ENCODE data around the gene MYO1B. TPM values are rescaled to one million over a fixed set of nuclear protein-coding genes. Genes with fewer than 3 reads are reported as not detected.

The MYO1B gene
- total RNA-seq, 1 experiment from 2014 or later: 43.2 TPM

GRCh38 chr2:191435141-191435540 lies 189.9 kb downstream of the MYO1B start:
- Histone ChIP-seq H2AFZ (ENCODE audit: low read length) (no peak overlapping the region), H2BK5ac (ENCODE audit: insufficient read length, low read length) (no peak overlapping the region), H4K8ac (replicated peaks; ENCODE audit: insufficient read length, low read depth, low read length) (no peak overlapping the region), H3K4me2 (ENCODE audit: insufficient read depth, insufficient read length, low read length) (no peak overlapping the region), H3K23ac (ENCODE audit: insufficient read length, low read depth, low read length) (no peak overlapping the region), H2AK5ac (ENCODE audit: insufficient read length, low read length) (no peak overlapping the region), H2BK20ac (ENCODE audit: low read depth, low read length, poor library complexity, severe bottlenecking) (no peak overlapping the region), H3K23me2 (ENCODE audit: insufficient read length, low read depth, low read length, poor library complexity, severe bottlenecking) (no peaks in the 10 kb centered on the region), H3K27ac (ENCODE audit: insufficient read length, low read depth, low read length) (no peak overlapping the region), H3K79me1 (ENCODE audit: insufficient read depth, low read depth, low read length, poor library complexity, severe bottlenecking) (no peaks in the 10 kb centered on the region), H3K9me3 (ENCODE audit: control insufficient read depth, low read depth, low read length) (no peaks in the 10 kb centered on the region), H4K20me1 (ENCODE audit: control insufficient read depth, insufficient read depth, insufficient read length) (no peaks in the 10 kb centered on the region), H3K79me2 (ENCODE audit: insufficient read depth, low read length) (no peaks in the 10 kb centered on the region), H3K18ac (ENCODE audit: insufficient read length, low read depth, low read length) (no peak overlapping the region), H2BK12ac (ENCODE audit: insufficient read length, low read depth, low read length) (no peak overlapping the region), H3K9ac (ENCODE audit: extremely low read depth, insufficient read length, low read length) (no peak overlapping the region), H2BK120ac (ENCODE audit: low read depth, low read length, poor library complexity, severe bottlenecking) (no peak overlapping the region), H3K4ac (ENCODE audit: low read depth, low read length) (no peak overlapping the region), H3K56ac (ENCODE audit: insufficient read length, low read depth, low read length) (no peak overlapping the region), H3K27me3 (ENCODE audit: insufficient read depth, low read length) (no peaks in the 10 kb centered on the region), H3K4me1 (ENCODE audit: insufficient read depth, low read length) (no peaks in the 10 kb centered on the region), H4K5ac (ENCODE audit: insufficient read length, low read depth, low read length) (no peak overlapping the region), H3K14ac (ENCODE audit: insufficient read depth, low read length) (no peak overlapping the region), H3T11ph (ENCODE audit: low read length) (no peak overlapping the region), H4K91ac (ENCODE audit: insufficient read length, low read depth, low read length) (no peak overlapping the region), H2BK15ac (ENCODE audit: low read depth, low read length) (no peak overlapping the region)
- Mint-ChIP-seq H3K36me3 (ENCODE audit: insufficient read depth in 1 of 3, low read depth in 3 of 3) (no peaks in the 10 kb centered on the region; a peak in 1 of 7 replicates), H3K4me3 (no peak overlapping the region), H3K4me1 (no peaks in the 10 kb centered on the region), H3K27me3 (ENCODE audit: low read depth) (no peaks in the 10 kb centered on the region), H3K27ac (no peak overlapping the region), H3K9me3 (no peaks in the 10 kb centered on the region)
- no peak for TF ChIP-seq CTCF (conservative IDR thresholded peaks at IDR 0.05)
- no peak for DNase-seq
- WGBS (ENCODE audit: extremely low coverage, insufficient read length, low lambda C conversion rate): no CpG with 5 or more reads among the region's 6 CpGs

All from H9 (cell line).